ENCODE data around the gene DCLK2.

Gene DCLK2

DNA sequence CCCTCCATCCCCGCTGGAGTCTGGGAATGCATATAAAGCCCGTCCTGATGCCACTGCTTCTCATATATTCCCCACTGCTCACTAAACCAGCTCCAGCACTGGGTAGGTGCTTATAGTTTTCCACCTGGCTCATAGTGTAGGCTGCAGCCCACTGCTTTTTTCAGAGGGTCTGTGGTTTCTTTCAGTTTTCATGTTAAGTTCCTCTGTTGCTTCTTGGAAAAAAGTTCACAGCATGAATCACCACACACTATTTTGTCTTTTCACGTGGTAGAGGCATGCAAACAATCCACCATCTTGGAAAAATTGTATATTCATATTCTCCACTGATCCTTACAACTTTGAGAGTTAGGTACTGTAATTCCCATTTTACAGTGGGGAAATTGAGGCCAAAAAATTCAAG, 39.4 kb downstream of the DCLK2 start:
- DNase-seq (ENCODE audit: low read depth), result no peak

- DNase-seq (ENCODE audit: low read depth), result no peak
These were observed 41.2 kb downstream of the DCLK2 start for GRCh38 chr4:150119492-150119891.

DNA sequence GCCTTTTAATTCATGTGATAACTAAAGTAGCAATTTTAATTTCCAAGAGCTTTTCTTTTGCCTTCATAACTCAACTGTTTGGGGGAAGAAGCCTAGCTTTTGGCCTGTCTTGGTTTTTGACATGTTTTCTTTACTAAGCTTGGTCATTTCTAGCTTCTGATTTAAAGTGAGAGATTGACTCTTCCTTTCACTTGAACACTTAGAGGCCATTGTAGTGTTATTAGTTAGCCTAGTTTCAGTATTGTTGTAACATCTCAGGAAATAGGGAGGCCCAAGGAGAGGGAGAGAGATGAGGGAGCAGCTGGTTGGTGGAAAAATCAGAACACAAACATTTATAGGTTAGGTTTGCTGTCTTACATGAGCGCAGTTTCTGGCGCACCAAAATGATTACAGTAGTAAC, 44.8 kb downstream of the DCLK2 start:
- DNase-seq (ENCODE audit: low read depth), result no peak

DNA sequence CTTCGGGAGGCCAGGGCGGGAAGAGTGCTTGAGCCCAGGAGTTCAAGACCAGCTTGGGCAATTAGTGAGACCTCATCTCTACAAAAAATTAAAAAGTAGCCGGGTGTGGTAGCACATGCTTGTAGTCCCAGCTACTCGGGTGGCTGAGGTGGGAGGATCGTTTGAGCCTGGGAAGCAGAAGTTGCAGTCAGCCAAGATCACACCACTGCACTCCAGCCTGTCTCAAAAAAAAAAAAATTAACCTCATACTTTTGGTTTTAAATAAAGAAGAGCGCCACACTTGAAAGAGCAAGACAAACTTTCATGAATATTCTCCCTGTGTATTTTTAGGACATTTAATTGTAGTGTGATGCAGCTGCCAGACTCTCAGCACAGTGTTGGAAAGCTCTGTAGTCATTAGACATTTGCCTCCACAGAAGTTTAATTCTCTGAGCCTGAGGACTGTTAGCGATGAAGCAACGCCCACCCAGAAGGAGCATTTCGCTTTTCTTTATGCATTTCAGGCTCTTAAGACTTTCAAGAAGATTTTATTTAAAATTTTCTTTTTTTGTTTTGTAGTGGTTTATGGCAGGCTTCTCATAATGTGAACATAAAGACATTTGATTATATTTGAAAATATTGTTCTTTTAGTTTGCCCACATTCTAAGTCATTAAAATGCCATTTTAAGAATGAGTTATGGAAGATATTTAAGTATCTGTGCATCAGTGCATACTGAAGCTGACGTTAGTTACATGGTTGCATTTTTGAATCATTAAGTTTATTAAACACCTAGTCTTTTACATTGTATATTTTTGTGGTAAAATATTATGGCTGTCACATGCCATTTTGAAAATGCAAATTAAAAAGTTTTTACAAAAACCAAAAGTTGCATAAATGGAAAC, 45.8 kb downstream of the DCLK2 start:
- DNase-seq (ENCODE audit: low read depth), result no peak

- DNase-seq (ENCODE audit: low read depth), result no peak
These were observed 48.1 kb downstream of the DCLK2 start for GRCh38 chr4:150126201-150126863.

GRCh38 chr4:150126864-150127203, 48.6 kb downstream of the DCLK2 start:
- DNase-seq (ENCODE audit: low read depth), result no peak

DNA sequence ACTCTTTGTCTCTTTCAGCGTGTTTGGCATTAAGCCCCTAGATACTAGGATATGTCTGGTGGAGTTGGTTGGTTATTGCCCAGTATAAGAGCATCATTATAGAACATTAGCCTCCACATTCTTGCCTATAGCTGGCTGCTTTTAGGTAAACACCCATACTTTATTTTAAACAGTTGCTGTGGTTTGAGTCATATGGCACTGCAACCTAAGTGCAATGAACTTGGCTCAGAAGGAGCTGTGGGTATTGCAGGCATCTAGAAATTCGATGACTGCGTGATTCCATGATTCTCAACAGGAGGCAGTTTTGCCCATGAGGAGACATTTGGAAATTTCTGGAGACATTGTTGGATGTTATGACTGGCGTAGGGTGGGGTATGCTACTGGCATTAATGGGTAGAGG, 49.5 kb downstream of the DCLK2 start:
- DNase-seq (ENCODE audit: low read depth), result no peak

DNA sequence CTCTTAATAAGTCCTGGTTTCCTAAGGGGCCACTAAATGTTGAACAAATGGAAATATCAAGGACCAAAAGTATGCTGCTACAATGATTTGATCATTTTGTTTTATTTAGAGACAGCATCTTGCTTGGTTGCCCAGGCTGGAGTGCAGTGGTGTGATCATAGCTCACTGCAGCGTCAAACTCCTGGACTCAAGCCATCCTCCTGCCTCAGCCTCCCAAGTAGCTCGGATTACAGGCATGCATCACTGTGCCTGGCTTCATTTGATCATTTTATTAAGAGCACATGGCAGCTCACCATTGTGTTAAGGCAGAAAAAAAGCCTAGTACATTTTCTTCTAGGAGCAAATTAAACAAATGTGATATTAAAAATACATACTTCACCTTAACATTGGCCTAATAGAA, 52.7 kb downstream of the DCLK2 start:
- no peak for DNase-seq (ENCODE audit: low read depth)

DNA sequence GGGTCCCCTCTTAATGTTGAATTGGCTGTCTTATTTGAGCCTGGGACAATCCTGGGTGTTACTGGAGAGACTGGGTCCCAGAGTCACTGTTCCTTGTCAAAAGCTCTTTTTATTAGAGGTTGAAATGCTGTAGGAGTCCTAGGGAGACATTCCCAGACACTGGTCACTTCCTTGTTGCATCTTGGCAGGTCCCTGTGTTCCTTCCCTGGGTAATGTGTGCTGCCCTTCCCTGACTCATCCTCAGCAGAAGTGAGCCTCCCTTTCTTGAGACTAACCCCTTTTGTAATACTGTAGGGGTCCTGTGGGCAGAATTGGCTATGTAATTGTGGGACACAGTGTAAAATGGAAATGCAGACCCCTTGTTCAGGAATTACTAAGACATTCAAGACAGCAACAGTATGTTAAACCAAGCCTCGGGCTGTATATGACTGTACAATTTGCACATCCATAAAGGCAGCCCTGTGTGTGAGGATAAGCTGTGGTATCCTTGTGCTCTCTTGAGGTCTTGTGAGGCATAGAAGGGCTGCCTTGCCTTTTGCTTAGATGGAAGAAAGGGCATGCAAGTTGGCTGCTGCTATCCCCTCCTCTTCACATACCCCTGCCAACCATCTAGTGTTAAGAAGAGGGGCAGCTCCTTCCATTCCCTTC, 53.5 kb downstream of the DCLK2 start:
- no peak for DNase-seq (ENCODE audit: low read depth)

DNA sequence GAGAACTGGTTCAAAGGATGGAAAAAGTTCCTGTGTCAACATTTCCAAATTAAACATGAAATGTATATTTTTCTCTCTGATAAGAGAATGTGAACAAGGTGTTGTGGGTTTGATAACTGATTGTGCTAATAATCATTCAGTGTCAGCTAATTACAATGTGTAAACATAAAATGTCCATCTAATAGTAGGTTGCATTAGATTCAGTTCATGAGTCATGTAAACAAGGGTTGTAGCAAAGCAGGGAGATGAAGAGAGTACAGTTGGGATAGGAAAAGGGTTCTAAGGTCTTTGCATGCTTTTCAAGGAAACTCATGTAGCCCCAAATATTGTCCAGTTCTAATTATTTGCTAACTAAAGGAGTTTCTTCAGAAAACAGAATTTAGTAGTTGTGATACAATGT, 55.4 kb downstream of the DCLK2 start:
- no peak for DNase-seq (ENCODE audit: low read depth)

DNA sequence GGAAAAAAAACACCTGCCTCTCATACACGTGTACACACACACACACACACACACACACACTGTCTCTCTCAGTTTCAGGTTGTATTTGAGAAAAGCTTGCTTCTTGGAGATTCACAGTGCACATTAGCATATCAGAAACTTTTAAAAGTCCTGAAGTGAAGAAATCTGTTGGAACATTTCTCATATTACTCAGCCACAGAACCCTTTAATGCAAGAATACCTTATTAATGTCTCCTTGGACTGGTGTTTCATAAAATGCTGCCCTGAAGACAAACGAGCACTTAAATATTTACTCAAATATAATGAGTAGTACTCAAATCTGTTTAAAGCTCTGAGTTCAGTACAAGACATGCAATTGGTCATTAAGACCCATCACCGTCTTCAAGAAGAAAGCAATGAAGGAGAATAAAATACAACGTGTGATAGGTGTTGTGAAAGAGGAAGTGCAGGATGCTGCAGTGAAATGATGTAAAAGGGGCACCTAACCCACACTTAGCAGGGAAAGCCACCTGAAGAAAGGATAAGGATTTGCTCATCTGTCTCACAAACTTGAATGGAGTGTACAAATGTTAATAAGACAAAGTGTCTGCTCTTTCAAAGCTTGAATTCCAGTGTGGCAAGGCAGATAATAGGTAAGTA, 57.0 kb downstream of the DCLK2 start:
- DNase-seq (ENCODE audit: low read depth), result no peak

DNA sequence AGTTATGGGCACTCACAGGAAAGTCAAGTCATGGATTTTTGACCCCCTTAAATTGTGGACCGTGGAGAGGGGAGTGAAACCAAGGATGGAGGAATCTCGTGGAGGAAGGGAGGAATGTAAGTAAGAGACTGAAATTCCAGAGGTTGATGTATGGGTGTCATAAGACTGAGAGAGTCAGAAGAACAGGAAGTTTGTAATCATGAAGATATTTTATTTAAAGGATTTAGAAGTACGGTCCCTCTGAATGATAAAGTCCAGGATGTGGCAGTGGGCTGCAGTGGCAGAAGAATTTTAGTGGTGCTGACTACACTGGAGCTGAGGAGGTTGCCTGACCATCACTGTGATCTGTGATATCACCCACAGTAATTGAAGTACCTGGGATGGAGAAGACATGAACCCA, 57.8 kb downstream of the DCLK2 start:
- no peak for DNase-seq (ENCODE audit: low read depth)

DNA sequence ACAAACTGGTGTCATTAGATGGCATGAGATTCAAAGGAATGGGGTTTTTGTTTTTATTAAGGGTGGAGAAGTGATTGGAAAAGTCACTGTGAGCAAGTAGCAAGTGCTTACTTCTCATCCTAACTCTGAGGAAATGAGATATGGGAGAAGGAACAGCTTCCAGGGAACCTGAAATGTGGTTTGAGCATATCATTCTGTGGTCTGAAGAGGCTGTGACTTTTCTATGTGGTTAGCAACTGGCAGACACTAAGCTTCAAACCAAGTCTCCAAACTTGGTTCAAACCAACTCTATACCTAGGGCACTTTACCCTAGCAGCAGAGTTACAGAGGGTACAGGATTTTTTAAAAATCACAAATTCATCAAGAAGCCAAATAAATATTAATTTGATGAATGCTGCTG, 58.2 kb downstream of the DCLK2 start:
- DNase-seq (ENCODE audit: low read depth), result no peak

- DNase-seq (ENCODE audit: low read depth), result no peak
These were observed 61.1 kb downstream of the DCLK2 start for GRCh38 chr4:150139297-150139865.

- no peak for DNase-seq (ENCODE audit: low read depth)
These were observed 62.6 kb downstream of the DCLK2 start for GRCh38 chr4:150140774-150141400.

DNA sequence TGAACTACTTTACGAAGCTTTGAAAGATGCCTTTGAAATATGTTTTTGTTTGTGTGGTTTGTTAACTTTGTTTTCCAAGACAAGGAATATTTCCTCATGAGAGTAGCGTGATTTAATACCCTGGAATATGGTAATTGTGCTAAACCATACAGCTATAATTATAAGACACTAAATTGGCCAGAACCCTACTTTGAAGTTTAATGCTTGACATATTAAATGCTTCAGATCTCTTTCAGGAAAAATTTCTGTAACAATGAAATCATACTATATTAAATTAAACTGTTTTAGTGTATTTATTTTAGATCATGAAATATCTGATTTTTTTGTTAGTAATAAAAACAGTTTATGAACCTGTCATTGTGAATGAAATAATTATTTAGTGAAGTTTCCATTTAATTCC, 63.5 kb downstream of the DCLK2 start:
- DNase-seq (ENCODE audit: low read depth), result no peak

- DNase-seq (ENCODE audit: low read depth), result no peak
These were observed 64.6 kb downstream of the DCLK2 start for GRCh38 chr4:150142831-150143230.

GRCh38 chr4:150145090-150145945, 67.1 kb downstream of the DCLK2 start:
- DNase-seq (ENCODE audit: low read depth), result no peak

DNA sequence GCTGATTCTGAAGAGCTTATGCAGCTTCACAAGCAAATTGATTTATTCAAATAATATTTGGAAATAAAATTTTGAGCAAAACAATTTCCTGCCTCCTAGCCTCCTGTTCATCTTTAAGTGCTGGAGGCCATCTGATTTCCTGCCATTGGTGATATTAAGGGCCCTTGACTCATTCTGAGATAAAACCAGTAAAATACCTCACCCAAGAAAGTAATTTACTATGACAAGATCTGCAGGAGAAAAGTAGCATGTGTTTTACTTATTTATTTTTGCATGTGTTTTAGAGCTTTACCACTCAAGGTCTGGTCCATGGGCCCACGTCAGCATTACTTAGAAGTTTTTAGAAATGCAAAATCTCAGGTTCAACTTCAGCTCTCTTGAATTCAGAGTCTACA, 67.7 kb downstream of the DCLK2 start:
- no peak for DNase-seq (ENCODE audit: low read depth)

DNA sequence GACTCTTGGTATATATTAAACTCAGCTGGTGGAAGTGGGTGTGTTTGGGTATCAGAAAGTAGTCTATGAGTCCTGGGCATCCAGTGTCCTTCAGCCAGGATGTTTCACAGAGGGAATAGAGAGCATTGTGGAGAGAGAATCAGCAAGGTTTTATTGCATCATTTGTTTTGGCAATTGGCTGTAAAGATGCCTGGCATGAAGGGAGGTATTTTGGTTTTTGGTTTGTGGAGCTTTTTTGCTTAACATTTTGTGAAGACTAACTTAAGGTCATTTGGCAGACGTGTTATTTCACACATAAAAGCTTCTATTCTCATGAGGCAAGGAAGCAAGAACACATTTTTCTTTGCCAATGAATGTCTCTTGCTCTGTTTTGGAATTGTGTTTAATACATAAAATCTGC, 71.1 kb downstream of the DCLK2 start:
- no peak for DNase-seq (ENCODE audit: low read depth)

GRCh38 chr4:150150629-150151062, 72.4 kb downstream of the DCLK2 start:
- no peak for DNase-seq (ENCODE audit: low read depth)
